Ascending aorta (tissue), 2 donors: ENCODE measurements around the gene LRIT2. TPM values are rescaled to one million over a fixed set of nuclear protein-coding genes. Genes with fewer than 3 reads are reported as not detected.

Experiments
- DNase-seq, 2 donors: peaks; one replicate each; pipeline ENCODE4 v3.0.0-alpha.2; 2019; ENCODE audit warnings: low spot score in 2 of 2
- H3K27ac ChIP-seq, 2 donors: fragments of 200-600 bp; sonication (generic); one replicate each; pipeline ENCODE4 v1.5.1; 2016 to 2017; ENCODE audit warnings: mild to moderate bottlenecking in 1 of 2
- H3K27me3 ChIP-seq: fragments of 200-600 bp; sonication (generic); one replicate; pipeline ENCODE4 v1.5.1; 2017
- H3K36me3 ChIP-seq, 2 donors: fragments of 200-600 bp; sonication (generic); one replicate each; pipeline ENCODE4 v1.5.1; 2016
- H3K4me1 ChIP-seq, 2 donors: fragments of 200-600 bp; sonication (generic); one replicate each; pipeline ENCODE4 v1.5.1; 2016 to 2017; ENCODE audit warnings: mild to moderate bottlenecking in 1 of 2
- H3K4me3 ChIP-seq, 2 donors: fragments of 200-600 bp; sonication (generic); one replicate each; pipeline ENCODE4 v1.5.1; 2016 to 2017; ENCODE audit warnings: mild to moderate bottlenecking in 1 of 2
- H3K9me3 ChIP-seq, 2 donors: fragments of 200-600 bp; sonication (generic); one replicate each; pipeline ENCODE4 v1.5.1; 2016
- CTCF ChIP-seq, 3 experiments: fragments of 200-600 bp in 2 of 3; fragments of 450-650 bp in 1 of 3; sonication (generic) in 2 of 3; IDR thresholded peaks; one replicate each; pipeline ENCODE4 v1.5.1; 2016 to 2019; ENCODE audit warnings: antibody characterized with exemption in 3 of 3, mild to moderate bottlenecking in 1 of 3, moderate library complexity in 1 of 3
- intact Hi-C: fragments of 100-400 bp; cut with DNase I; formaldehyde crosslinking; loops from one replicate; pipeline ENCODE4 v1.15.1; 2023
- total RNA-seq: library from RNA; depleted of rRNA; stranded (reverse); fragments of >200 nt; gene quantifications from one replicate; pipeline ENCODE4 v1.1.0, GENCODE V29; 2016

Gene LRIT2
- total RNA-seq, 1 donor from 2014 or later = not detected

- intact Hi-C loops = no loop called here
- peak in 1 of 2 donors; percentile 59 for DNase-seq
- Histone ChIP-seq H3K4me1 (no peaks in the 10 kb centered on the region), H3K27me3 (no peaks in the 10 kb centered on the region), H3K27ac (no peak overlapping the region), H3K4me3 (no peak overlapping the region), H3K9me3 (no peaks in the 10 kb centered on the region), H3K36me3 (no peaks in the 10 kb centered on the region)
- no peak for TF ChIP-seq CTCF (IDR thresholded peaks at IDR 0.05)
These were observed 12.1 kb upstream of the LRIT2 start for GRCh38 chr10:84237199-84238051.

GRCh38 chr10:84236807-84237198 is 11.5 kb upstream of the LRIT2 start:
- Histone ChIP-seq H3K4me3 (no peak overlapping the region), H3K27ac (no peak overlapping the region), H3K9me3 (no peaks in the 10 kb centered on the region), H3K4me1 (no peaks in the 10 kb centered on the region), H3K27me3 (no peaks in the 10 kb centered on the region), H3K36me3 (no peaks in the 10 kb centered on the region)
- TF ChIP-seq CTCF (IDR thresholded peaks at IDR 0.05) = no peak
- DNase-seq = no peak
- intact Hi-C loops = no loop called here

- no peak for DNase-seq
- no peak overlapping the region for H3K4me3 ChIP-seq
- H3K27ac ChIP-seq = no peak overlapping the region
- intact Hi-C loops = no loop called here
- no peaks in the 10 kb centered on the region for H3K4me1 ChIP-seq
- no peaks in the 10 kb centered on the region for H3K9me3 ChIP-seq
- H3K27me3 ChIP-seq = no peaks in the 10 kb centered on the region
- no peaks in the 10 kb centered on the region for H3K36me3 ChIP-seq
- no peak for TF ChIP-seq CTCF (IDR thresholded peaks at IDR 0.05)
These were observed 9.8 kb upstream of the LRIT2 start for GRCh38 chr10:84235096-84235495.

GRCh38 chr10:84234479-84234878 is 9.1 kb upstream of the LRIT2 start:
- Histone ChIP-seq H3K36me3 (no peaks in the 10 kb centered on the region), H3K4me3 (no peak overlapping the region), H3K27me3 (no peaks in the 10 kb centered on the region), H3K27ac (no peak overlapping the region), H3K9me3 (no peaks in the 10 kb centered on the region), H3K4me1 (no peaks in the 10 kb centered on the region)
- intact Hi-C loops = no loop called here
- DNase-seq = no peak
- no peak for TF ChIP-seq CTCF (IDR thresholded peaks at IDR 0.05)

- Histone ChIP-seq H3K27me3 (no peaks in the 10 kb centered on the region), H3K9me3 (no peaks in the 10 kb centered on the region), H3K4me1 (no peaks in the 10 kb centered on the region), H3K36me3 (no peaks in the 10 kb centered on the region), H3K27ac (no peak overlapping the region), H3K4me3 (no peak overlapping the region)
- no peak for DNase-seq
- no peak for TF ChIP-seq CTCF (IDR thresholded peaks at IDR 0.05)
- intact Hi-C loops = no loop called here
These were observed 8.6 kb upstream of the LRIT2 start for GRCh38 chr10:84233940-84234339.
